SK-N-DZ (cell line): ENCODE measurements around the gene CHAD.

Source experiments
- DNase-seq: peaks from one replicate; pipeline ENCODE4 v3.0.0-alpha.2; 2015; ENCODE audit warnings: low spot score

The CHAD gene

GRCh38 chr17:50458701-50459676, 9.7 kb downstream of the CHAD start:
- no peak for DNase-seq

GRCh38 chr17:50458270-50458669, 10.4 kb downstream of the CHAD start:
- no peak for DNase-seq

DNA sequence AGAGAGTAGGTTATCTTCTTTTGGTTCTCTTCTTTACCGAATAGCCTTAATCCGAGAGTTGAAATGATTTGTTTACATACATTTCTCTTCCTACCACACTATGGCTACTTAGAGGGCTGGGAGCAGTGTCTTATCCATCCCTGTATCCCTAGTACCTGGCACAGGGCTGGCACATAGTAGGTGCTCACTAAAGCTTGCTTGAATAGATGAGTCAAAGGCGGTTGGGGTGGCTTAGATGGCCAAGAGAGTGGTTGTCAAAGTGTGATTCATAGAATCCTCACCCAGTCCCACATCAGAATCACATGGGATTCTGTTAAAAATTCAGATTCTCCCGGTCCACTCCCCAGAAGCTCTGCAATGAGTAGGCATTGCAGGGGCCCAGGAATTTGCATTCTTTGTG, 11.1 kb downstream of the CHAD start:
- no peak for DNase-seq

GRCh38 chr17:50453901-50454300, 14.8 kb downstream of the CHAD start:
- no peak for DNase-seq

DNA sequence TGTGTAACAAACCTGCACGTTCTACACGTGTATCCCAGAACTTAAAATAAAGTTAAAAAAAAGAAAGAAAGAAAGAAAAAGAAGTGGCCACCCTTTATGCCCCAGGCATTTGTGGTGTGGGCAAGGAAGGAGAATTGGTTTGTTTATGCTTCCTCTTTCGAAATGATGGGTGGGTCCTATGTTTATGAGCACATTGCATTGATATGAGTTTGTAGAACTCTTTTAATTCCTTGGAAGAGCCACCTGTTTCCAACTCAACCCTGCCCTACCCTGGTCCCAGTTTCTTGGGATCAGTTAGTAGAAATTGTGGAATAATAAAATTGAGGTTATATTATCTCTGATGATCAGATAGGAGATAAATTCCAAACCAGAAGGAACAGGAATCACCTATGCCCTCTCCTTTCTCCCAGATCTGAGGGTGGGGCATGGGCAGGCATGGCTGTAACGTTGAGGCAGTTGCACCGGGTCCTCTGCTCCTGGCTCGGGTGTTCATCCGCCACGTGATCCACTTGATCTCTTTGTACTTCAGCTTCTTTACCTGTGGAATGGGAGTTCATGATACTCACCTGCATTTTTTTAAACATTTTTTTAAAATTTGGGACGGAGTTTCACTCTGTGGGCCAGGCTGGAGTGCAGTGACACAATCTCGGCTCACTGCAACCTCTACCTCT, 15.9 kb downstream of the CHAD start:
- no peak for DNase-seq

- no peak for DNase-seq
Observed at GRCh38 chr17:50451943-50452629, 16.6 kb downstream of the CHAD start.

DNA sequence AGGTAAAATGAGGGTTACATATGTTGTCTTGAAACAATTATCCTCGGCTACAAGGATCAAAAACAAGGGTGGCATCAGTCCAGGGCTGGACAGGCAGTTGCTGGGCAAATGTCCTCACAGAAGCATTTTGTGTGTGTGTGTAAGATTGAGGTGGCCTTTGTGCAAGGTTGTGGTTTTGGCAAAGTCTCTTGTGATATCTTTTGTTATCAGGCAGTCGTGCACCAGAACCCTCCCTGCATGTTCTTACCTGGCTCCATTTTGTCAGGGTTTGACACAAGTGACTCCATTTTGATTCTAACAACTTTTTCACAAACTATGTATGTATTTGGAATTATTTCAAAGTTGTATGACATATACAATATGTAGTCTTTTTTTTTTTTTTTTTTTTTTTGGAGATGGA, 20.0 kb downstream of the CHAD start:
- no peak for DNase-seq

GRCh38 chr17:50447870-50448595, 20.6 kb downstream of the CHAD start:
- DNase-seq: no peak

DNA sequence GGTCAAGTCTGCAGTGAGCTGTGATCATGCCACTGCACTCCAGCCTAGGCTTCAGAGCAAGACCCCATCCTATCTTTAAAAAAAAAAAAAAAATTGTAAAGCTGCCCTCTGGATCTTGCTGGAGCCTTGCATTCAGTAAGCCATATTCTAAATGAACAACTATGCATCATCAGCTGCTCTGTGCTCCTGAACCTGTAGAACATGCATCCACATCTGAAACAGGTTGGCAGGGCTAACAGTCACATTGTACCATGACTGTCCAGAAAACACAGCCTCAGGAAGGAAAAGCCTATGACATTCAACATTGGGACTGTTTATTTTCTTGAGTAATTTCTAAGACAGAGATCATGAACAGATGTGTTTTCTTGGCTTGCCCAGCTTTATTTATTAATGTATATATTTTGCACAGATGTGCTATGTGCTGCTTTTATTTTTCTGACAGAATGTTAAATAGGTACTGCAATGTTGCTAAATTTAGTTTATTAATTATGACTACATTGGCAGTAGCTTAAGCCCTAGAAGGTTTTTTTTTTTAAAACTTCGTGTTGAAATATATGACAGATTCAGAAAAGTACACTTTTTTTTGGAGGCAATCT, 22.9 kb downstream of the CHAD start:
- no peak for DNase-seq

DNA sequence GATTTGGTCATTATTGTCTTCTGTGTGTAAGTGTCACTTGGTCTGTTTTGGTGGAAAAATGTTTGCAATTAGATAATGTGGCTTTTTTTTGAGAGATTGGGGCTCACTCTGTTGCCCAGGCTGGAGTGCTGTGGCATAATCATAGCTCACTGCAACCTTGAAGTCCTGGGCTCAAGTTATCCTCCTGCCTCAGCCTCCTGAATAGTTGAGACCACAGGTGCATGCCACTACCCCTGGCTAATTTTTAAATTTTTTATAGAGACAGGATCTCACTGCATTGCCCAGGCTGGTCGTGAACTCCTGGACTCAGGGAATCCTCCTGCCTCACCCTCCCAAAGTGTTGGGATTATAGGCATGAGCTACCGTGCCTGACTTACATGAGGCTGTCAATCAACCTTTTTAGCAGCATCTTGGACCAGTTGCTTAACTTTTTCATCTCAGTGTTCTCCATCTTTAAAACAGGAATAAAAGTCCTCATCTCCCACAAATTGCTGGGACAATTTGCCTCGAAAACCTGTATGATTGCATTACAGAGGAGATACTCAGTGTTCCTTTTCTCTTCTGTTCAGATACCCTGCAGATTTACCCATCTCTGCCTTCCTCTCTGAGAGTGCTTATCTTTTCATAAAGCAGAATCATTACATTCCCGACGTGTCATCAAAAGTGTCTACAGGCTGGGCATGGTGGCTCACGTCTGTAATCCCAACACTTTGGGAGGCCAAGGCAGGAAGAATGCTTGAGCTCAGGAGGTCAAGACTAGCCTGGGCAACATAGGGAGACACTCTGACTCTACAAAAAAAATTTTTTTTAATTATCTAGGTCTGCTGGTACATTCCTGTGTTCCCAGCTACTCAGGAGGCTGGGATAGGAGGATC, 23.6 kb downstream of the CHAD start:
- no peak for DNase-seq

DNA sequence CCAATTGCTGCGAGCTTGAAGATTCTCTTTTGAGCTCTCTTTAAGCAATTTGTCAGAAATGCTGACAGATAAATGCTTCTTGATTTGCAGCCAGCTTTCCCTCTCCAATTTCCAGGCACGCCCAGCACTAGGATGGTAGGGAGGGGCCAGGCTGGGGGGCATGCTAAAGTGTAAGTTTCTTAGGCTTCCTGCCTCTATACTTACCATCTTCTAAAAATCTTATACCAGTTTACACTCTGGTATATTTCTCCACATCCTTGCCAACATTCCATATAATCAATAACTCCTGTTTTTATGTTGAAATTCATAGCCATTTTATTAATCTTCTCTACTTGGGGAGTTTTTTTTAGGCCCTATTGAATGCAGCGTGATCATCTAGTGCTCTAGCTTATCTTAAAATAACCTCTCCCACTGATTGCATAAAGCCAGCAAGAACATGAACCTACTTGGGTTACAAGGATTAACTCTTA, 25.1 kb downstream of the CHAD start:
- DNase-seq: no peak

DNA sequence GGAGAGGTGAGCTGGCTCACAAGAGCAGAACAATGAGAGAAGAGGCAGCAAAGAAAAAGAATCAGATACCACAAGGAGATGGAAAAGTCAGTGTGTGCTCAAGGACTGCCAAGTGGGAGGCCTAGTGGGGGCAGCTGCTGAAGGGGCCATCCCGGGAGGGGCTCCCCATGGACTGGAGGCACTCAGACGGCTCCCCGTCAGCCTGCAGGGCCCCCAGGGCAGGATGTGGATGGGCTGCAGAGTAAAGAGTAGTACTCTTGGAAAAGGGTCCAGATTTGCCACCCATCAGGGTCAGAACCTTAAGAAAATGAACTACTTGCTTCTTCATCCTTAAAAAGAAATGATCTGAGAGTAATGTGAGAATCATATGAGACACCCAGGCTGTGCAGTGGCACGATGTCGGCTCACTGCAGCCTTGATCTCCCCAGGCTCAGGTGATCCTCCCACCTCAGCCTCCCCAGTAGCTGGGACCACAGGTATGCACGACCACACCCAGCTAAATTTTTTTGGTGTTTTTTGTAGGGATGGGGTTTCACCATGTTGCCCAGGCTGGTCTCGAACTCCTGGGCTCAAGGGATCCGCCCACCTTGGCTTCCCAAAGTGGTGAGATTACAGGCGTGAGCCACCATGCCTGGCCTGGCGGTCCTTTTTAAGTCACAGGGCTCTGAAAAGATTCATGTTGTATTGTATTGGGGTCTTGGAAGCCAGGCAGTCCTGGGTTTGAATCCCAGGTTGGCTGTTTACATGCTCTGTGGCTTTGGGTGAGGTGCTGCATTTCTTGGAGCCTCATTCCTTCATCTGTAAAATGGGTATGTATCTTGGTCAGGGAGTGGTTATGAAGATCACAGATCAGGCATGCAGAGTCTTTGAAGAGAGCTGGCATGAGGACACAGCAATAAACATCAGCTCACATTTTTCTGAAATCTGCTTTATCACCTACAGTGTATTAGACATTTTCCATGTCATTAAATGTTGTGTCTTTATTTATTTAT, 27.5 kb downstream of the CHAD start:
- DNase-seq: no peak

DNA sequence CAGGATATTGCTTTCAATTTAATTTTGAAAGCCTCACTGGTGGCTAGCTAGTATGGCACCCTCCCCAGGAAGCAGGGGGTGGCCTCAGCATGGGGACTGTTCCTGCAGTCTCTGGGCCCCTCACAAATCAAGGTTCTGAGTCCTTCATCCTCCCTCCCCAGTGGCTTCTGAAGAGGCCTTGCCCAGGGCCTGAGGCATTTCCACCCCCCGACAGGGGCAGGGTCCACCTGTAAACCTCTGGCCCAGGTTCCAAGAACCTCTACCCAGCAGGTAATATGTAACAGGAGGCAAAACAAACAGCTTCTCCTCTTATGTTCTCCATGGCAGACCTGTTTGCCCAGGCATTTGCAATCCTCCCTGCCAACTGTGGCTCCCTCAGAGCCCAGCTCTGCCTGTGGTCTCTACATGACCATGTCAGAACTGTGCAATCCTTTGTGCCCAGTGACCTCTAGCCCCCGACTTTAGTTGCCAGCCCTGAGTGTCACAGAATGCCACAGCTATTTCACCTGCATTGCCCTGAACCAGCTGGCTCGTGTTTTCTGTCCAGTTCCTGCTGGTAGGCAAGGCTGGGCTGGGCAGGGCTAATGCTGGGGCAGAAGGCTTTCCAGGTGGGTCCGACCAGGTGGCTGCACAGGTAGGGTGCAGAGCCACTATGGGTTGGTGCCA, 28.4 kb downstream of the CHAD start:
- no peak for DNase-seq

DNA sequence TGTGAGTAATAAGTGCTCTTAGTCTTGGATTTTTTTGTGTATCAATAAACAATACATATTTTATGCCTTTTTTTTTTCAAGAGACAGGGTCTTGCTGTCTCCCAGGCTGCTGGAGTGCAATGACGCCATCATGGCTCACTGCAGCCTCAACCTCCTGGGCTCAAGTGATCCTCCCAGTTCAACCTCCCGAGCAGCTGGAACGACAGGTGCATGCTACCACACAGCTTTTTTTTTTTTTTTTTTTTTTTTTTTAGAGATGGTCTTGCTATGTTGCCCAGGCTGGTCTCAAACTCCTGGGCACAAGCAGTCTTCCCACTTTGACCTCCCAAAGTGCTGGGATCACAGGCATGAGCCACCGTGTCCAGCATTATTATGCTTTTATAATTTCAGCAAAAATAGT, 29.7 kb downstream of the CHAD start:
- DNase-seq: no peak

- no peak for DNase-seq
Observed at GRCh38 chr17:50437409-50437808, 31.3 kb downstream of the CHAD start.

DNA sequence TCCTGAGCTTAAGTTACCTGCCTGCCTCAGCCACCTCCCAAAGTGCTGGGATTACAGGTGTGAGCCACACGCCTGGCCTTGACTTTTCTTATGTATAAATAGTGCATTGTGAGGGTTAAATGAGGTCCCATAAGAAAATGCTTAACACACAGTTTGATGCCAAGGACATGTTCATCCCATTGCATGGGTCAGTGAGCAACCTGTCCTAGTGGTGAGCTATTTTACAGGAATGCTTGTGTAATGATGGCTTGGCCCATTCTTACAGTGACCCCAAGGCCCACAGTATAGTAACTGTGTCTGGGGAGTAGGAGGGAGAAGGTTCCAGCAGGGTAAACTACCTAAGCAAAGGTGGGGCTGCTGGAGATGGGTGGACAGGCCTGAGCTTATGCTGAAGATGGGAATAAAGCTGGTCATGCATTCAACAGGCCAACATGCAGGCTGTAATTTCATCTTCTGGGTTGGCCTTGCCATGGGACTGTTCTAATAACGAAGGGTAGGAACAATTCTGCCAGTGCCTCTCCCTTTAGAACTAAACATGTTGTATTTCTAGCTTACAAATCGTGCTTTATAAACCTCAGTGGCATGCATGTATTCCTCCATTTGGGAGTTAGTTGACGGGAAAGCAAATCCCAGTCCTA, 36.4 kb downstream of the CHAD start:
- no peak for DNase-seq

DNA sequence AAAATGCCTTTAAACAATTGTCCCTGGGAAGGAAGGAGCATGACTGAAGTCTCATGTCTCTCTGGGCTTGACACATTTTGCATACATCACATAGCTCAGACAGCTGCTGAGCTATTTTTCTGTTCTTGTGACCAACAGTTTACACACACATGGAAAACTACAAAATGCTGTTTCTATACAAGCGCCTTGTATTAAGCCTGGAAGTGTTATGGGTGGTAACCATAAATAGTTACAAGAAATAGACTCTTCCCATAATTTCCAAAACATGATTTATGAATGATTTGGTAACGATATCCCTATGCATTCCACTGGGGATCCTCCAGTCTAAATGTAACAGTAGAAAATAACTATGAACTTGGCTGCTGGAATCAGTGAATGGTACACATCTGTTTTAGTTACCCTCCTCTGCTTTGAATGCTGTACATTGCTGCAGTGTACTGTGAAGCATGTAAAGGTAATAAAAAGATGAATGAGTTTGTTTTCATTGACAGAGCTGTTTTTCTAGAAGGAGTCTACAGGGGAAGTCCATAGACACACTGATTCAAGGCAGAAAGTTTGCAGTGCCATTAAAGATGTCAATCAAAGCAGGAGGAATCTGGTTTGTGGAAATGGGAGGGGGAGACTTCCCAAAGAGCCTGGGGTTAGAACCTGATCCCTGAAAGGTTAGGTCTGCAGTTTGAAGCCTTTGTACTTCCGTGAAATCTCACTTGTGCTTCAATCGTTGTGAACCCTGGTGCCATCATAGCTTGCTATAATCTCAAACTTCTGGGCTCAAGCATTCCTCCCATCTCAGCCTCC, 37.7 kb downstream of the CHAD start:
- DNase-seq: no peak
